T47D (cell line): ENCODE measurements around the gene SLC25A11.
"Not testable (repeated sequence)": the region's sequence is repeated elsewhere in the genome, so short reads cannot be mapped to it uniquely, and the experiment has no call there.

Experiments
- DNase-seq, 2 experiments: peaks; one replicate each; pipeline versions ENCODE4 v3.0.0 to v3.0.0-alpha.2; 2011 to 2012; ENCODE audit warnings: low read depth in 1 of 2, low spot score in 1 of 2
- JUND ChIP-seq: IDR thresholded peaks from 2 replicates; pipeline ENCODE4 v1.6.1; 2012; ENCODE audit warnings: low read depth
- in situ Hi-C: cut with HindIII; loops from 2 replicates; pipeline ENCODE4 v1.10.0; 2016; ENCODE audit warnings: low sequenced_read_pairs, low pct_unique_long_range_greater_than_20kb

SLC25A11 gene

DNA sequence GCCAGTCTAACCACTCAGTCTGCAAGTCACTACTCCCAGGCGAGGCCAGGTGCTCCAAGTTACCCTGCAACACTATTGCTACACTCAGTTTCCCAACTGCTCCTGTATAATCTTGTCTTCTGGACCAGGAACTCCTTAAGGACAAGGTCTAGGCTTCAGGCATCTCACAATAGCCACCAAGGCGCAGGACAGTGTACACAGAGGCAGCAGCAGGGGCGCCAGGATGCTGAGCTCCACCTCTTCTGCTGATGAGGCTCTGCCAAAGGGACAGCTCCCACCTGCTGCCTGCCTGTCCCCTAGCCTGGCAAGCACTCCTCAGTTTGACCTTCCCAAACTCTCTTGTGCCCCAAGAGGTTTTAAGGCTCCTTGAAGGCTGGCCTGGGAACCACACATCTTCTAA lies 3.4 kb downstream of the SLC25A11 start:
- no peak for DNase-seq
- no peak for TF ChIP-seq JUND
- in situ Hi-C loops = no loop called here

DNA sequence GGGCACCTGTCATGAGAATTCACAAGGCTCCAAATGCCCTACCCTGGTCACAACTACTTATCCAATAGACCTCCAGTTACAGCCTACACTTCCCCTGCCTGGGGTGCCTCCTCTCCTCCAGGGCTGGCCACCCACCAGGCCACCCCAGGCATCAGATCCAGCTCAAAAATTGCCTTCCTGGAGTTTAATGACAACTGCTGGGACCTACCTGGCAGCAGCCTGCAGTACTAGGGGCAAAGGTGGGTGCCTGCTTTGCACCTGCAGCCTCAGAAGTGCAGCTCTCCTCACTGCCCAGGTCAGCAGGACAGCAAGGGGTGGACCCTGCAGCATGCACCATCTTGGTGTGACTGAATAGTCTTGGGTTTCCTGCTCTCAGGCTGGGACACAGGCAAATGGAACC lies 4.2 kb downstream of the SLC25A11 start:
- in situ Hi-C loops = no loop called here
- DNase-seq = no peak
- no peak for TF ChIP-seq JUND

DNA sequence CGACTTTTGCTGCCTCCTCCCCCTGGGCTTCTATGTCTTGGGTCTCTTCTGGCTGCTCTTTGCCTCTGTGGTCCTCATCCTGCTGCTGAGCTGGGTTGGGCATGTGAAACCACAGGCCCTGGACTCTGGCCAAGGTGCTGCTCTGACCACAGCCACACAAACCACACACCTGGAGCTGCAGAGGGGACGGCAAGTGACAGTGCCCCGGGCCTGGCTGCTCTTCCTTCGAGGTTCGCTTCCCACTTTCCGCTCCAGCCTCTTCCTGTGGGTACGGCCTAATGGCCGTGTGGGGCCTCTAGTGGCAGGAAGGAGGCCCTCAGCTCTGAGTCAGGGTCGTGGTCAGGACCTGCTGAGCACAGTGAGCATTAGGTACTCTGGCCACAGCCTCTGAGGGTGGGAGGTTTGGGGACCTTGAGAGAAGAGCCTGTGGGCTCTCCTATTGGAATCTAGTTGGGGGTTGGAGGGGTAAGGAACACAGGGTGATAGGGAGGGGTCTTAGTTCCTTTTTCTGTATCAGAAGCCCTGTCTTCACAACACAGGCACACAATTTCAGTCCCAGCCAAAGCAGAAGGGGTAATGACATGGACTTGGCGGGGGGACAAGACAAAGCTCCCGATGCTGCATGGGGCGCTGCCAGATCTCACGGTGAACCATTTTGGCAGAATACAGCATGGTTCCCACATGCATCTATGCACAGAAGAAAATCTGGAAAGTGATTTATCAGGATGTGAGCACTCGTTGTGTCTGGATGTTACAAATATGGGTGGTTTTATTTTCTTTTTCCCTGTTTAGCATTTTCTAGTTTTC lies 5.5 kb downstream of the SLC25A11 start:
- no peak for TF ChIP-seq JUND
- in situ Hi-C loops = no loop called here
- peak in 1 of 2 experiments; percentile 50 for DNase-seq

DNA sequence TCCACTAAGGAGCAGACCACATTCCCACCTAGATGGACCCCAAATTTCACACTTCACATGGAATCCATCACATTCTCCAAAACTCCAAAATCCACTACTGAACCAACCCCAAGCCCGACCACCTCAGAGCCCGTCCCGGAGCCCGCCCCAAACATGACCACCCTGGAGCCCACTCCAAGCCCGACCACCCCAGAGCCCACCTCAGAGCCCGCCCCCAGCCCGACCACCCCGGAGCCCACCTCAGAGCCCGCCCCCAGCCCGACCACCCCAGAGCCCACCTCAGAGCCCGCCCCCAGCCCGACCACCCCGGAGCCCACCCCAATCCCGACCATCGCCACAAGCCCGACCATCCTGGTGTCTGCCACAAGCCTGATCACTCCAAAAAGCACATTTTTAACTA lies 6.2 kb downstream of the SLC25A11 start:
- no peak for TF ChIP-seq JUND
- in situ Hi-C loops = no loop called here
- DNase-seq = no peak

DNA sequence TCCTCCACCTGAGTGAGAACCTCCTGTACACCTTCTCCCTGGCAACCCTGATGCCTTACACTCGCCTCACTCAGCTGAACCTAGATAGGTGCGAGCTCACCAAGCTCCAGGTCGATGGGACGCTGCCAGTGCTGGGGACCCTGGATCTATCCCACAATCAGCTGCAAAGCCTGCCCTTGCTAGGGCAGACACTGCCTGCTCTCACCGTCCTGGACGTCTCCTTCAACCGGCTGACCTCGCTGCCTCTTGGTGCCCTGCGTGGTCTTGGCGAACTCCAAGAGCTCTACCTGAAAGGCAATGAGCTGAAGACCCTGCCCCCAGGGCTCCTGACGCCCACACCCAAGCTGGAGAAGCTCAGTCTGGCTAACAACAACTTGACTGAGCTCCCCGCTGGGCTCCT lies 7.1 kb downstream of the SLC25A11 start:
- DNase-seq = no peak
- no peak for TF ChIP-seq JUND
- in situ Hi-C loops = no loop called here

DNA sequence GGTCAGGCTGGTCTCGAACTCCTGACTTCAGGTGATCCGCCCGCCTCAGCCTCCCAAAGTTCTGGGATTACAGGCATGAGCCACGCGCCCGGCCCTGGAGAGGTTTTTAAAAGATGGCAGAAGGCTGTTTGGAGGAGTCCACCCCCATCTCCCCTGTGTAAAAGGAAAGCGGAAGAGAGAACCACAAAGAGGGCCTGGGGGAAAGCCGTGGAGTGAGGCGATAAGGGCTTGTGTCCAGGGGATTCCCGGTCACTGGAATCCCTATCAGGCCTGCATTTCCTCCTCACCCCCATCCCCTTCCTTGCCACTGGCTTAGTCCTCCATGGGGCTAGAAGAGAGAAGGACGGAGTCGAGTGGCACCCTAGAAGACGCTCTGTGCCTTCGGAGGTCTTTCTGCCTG lies 7.9 kb downstream of the SLC25A11 start, which contains the start of gene GP1BA:
Gene GP1BA (plus strand): TSS at position 315 of the 400 bp plus-strand sequence. CDS start 328 bp downstream, outside the sequence.
- in situ Hi-C loops = no loop called here
- no peak for DNase-seq
- no peak for TF ChIP-seq JUND

DNA sequence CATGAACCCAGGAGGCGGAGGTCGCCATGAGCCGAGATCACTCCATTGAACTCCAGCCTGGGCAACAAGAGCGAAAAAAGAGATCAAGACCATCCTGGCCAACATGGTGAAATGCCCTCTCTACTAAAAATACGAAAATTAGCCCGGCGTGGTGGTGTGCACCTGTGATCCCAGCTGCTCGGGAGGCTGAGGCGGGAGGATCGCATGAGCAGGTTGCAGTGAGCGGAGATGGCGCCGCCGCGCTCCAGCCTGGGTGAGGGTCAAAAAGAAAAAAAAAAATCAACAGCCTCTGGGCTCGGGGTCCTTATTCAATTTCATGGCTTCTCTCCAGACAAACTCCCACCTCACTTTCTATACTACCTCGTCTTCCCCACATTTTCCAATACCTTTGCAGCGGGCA lies 11.0 kb downstream of the SLC25A11 start:
- no peak for TF ChIP-seq JUND
- no peak for DNase-seq
- in situ Hi-C loops = no loop called here

DNA sequence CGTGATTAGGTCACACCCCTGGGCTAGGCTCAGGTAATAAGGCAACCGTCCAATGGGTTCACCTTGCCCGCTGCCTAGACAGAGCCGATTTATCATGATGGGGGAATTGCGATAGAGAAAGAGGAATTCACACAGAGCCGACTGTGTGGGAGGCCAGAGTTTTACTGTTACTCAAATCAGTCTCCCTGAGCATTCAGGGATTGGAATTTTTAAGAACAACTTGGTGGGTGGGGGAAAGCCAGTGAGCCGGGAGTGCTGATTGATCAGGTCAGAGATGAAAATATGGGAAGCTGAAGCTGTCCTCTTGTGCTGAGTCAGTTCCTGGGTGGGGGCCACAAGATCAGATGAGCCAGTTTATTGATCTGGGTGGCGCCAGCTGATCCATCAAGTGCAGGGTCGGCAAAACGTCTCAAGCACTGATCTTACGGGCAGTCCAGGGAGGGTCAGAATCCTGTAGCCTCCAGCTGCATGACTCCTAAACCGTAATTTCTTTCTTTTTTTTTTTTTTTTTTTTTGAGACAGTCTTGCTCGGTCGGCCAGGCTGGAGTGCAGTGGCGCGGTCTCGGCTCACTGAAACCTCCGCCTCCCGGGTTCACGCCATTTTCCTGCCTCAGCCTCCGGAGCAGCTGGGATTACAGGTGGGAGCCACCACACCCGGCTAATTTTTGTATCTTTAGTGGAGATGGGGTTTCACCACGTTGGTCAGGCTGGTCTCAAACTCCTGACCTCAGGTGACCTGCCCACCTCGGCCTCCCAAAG lies 13.1 kb downstream of the SLC25A11 start:
- in situ Hi-C loops, DNase-seq: not testable (repeated sequence)

DNA sequence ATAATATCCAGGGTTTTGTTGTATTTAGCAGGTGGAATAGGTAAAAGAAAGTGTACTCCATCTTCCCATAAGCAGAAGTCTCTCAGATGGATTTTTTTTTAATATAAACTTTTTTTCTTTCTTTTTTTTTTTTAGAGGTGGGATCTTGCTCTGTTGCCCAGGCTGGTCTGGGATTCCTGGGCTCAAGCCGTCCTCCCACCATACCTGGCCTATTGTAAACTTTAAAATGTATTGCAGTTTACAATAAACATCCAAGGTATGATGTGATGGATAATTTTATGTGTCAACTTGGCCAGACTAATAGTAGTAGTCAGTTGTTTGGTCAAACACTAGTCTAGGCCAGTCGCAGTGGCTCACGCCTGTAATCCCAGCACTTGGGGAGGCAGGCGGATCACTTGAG lies 18.5 kb downstream of the SLC25A11 start:
- DNase-seq = no peak
- TF ChIP-seq JUND = no peak
- in situ Hi-C loops = no loop called here

DNA sequence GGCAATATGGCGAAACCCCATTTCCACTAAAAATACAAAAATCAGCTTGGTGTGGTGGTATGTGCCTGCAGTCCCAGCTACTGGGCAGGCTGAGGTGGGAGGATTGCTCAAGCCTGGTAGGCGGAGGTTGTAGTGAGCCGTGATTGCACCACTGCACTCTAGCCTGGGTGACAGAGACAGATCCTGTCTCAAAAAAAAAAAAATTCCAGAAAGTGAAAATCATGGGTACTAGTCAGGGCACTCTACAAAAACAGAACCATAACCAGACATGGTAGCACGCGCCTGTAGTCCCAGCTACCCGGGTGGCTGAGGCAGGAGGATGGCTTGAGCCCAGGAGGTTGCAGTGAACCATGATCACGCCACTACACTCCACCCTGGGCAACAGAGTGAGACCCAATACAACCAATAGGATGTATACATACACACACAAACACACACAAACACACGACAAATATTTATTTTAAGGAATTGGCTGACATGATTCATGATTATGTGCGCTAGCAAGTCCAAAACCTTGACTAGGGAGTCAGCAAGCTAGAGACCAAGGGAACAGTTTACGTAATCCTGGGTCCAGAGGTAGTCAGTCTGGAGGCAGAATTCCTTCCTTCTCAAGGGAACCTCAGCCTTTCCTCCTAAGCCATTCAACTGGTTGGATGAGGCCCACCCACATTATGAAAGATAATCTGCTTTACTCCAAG lies 19.3 kb downstream of the SLC25A11 start:
- DNase-seq = no peak
- in situ Hi-C loops = no loop called here
- no peak for TF ChIP-seq JUND

DNA sequence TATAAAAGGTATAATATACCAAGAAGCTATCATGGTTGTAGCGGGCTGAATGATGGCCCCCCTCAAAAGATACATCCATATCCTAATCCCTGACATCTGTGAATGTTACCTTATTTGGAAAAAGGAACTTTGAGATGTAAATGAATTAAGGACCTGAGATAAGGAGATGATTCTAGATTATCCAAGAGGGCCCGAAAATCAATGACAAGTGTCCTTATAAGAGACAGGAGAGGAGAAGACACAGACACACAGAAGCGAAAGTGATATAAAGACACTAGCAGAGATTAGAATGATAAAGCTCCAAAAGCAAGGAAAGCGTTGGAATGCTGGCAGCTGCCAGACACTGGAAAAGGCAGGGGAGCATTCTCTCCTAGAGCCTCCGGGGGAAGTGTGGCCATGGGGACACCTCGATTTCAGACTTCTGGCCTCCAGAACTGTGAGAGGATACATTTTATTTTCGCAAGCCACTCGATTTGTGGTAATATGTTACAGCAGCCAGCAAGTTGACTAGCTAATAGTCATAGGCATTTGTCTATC lies 20.3 kb downstream of the SLC25A11 start:
- no peak for DNase-seq
- no peak for TF ChIP-seq JUND
- in situ Hi-C loops = no loop called here

DNA sequence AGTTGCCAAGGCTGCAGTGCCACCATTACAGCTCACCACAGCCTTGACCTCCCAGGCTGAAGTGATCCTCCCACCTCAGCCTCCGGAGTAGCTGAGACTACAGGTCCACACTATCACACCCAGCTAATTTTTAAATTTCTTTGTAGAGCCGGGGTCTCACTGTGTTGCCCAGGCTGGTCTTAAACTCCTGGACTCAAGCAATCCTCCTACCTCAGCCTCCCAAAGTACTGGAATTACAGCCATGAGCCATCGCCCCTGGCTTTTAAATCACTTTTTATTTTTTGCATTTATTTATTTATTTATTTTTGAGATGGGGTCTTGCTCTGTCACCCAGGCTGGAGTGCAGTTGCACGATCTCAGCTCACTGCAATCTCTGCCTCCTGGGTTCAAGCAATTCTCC lies 25.3 kb downstream of the SLC25A11 start:
- in situ Hi-C loops, DNase-seq: not testable (repeated sequence)
